ENCODE results near the gene MAN1B1.

MAN1B1 gene

GRCh38 chr9:137112564-137113384 is 26.0 kb downstream of the MAN1B1 start:
- no peak overlapping the region for H3K4me3 ChIP-seq (ENCODE audit: low read depth, low read length)

GRCh38 chr9:137113385-137114159 is 26.8 kb downstream of the MAN1B1 start:
- TF ChIP-seq CTCF (IDR thresholded peaks at IDR 0.05; ENCODE audit: low read depth, low read length): no peak
- H3K4me3 ChIP-seq (ENCODE audit: low read depth, low read length): no peak overlapping the region; the same call in 1 of the 2 replicates

More at GRCh38 chr9:137112564-137113384, 26.0 kb downstream of the MAN1B1 start:
- TF ChIP-seq CTCF (IDR thresholded peaks at IDR 0.05; ENCODE audit: low read depth, low read length): no peak

- TF ChIP-seq CTCF (IDR thresholded peaks at IDR 0.05; ENCODE audit: low read depth, low read length): no peak
- H3K4me3 ChIP-seq (ENCODE audit: low read depth, low read length): peak overlapping the region; percentile 62
Measured at GRCh38 chr9:137114220-137114612, 27.4 kb downstream of the MAN1B1 start.

GRCh38 chr9:137114613-137115393 is 28.0 kb downstream of the MAN1B1 start, which contains the start of gene DPP7:
TSS of gene DPP7 (minus strand) at chr9:137114733. CDS start at chr9:137114713, 20 bp downstream.
- H3K4me3 ChIP-seq (ENCODE audit: low read depth, low read length): peak within 1 kb of the TSS; percentile 62
- no peak for TF ChIP-seq CTCF (IDR thresholded peaks at IDR 0.05; ENCODE audit: low read depth, low read length)

GRCh38 chr9:137115394-137116026 is 28.7 kb downstream of the MAN1B1 start:
- H3K4me3 ChIP-seq (ENCODE audit: low read depth, low read length): no peak overlapping the region
- no peak for TF ChIP-seq CTCF (IDR thresholded peaks at IDR 0.05; ENCODE audit: low read depth, low read length)

- TF ChIP-seq CTCF (IDR thresholded peaks at IDR 0.05; ENCODE audit: low read depth, low read length): no peak
- H3K4me3 ChIP-seq (ENCODE audit: low read depth, low read length): no peak overlapping the region
Measured at GRCh38 chr9:137116027-137116507, 29.3 kb downstream of the MAN1B1 start.

All from WI38 (cell line).